Measurements from ENCODE around the gene C15orf62. TPM values are rescaled to one million over a fixed set of nuclear protein-coding genes. Genes with fewer than 3 reads are reported as not detected.

C15orf62 gene
- total RNA-seq, 4 donors from 2014 or later, result 0.28 to 0.55 TPM; not detected in 2

DNA sequence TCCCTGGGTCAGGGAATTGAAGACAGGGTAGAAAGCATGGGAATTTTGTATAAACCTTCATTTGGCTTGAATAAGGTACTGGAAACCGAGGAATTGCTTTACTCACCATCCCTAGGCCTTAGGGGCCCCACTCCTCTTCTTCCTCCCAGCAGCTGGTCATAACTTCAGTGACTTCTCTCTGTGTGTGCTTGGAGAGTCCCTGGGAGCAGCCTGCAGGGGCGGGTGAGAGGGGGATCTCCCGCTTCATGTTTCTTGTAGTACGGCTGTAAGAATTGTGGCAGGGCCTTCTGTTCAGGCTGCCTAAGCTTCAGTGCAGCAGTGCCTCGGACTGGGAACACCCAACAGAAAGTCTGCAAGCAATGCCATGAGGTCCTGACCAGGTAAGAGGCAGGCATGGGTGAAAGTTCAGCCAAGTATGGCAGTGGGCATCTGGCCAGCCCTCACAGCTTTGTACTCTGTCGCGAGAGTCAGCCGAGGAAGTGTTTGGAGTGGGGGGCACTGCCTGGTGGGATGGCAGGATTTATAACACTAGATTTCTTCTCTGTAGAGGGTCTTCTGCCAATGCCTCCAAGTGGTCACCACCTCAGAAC lies 39.2 kb downstream of the C15orf62 start:
- intact Hi-C loops (cut with DNase I; ENCODE audit: low total_unique reads), result no loop called here
- no peak overlapping the region for H3K4me3 ChIP-seq
- H3K27ac ChIP-seq, result no peak overlapping the region
- H3K9me3 ChIP-seq, result no peaks in the 10 kb centered on the region
- no peak for TF ChIP-seq POLR2A (IDR thresholded peaks at IDR 0.05)
- DNase-seq, result no peak
- no peaks in the 10 kb centered on the region for H3K27me3 ChIP-seq
- H3K36me3 ChIP-seq, result no peaks in the 10 kb centered on the region
- peaks cover 0 to 11% of the 10 kb centered on the region in 2 donors for H3K4me1 ChIP-seq

DNA sequence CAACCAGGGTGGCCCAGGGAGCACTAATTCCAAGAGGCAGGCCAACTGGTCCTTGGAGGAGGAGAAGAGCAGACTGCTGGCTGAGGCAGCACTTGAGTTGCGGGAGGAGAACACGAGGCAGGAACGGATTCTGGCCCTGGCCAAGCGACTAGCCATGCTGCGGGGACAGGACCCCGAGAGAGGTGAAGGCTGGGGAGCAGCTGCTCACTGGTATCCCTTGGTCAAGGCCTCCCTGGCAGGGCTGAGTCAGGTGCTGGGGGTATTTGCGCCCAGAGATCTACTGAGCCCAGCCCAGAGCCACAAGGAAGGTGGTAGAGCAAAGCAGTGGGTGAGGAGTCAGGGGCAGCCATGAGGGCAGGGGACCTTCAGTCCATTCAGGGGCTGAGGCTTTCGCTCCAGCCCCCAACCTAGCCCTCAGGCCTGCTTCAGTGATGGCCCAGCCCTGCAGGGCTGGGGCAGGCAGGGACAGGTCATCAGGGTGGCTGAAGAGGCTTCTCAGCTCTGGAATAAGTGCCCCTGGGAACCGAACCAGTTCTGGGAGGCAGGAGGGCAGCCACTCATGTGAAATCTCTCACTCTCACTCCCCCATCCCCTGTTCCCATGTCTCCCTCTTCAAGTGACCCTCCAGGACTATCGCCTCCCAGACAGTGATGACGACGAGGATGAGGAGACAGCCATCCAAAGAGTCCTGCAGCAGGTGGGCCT lies 43.1 kb downstream of the C15orf62 start:
- Histone ChIP-seq H3K36me3 (no peaks in the 10 kb centered on the region), H3K27ac (no peak overlapping the region)
- TF ChIP-seq, protein P1, sequence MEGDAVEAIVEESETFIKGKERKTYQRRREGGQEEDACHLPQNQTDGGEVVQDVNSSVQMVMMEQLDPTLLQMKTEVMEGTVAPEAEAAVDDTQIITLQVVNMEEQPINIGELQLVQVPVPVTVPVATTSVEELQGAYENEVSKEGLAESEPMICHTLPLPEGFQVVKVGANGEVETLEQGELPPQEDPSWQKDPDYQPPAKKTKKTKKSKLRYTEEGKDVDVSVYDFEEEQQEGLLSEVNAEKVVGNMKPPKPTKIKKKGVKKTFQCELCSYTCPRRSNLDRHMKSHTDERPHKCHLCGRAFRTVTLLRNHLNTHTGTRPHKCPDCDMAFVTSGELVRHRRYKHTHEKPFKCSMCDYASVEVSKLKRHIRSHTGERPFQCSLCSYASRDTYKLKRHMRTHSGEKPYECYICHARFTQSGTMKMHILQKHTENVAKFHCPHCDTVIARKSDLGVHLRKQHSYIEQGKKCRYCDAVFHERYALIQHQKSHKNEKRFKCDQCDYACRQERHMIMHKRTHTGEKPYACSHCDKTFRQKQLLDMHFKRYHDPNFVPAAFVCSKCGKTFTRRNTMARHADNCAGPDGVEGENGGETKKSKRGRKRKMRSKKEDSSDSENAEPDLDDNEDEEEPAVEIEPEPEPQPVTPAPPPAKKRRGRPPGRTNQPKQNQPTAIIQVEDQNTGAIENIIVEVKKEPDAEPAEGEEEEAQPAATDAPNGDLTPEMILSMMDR (IDR thresholded peaks at IDR 0.05), result no peak
- no peak for TF ChIP-seq POLR2A (IDR thresholded peaks at IDR 0.05)

DNA sequence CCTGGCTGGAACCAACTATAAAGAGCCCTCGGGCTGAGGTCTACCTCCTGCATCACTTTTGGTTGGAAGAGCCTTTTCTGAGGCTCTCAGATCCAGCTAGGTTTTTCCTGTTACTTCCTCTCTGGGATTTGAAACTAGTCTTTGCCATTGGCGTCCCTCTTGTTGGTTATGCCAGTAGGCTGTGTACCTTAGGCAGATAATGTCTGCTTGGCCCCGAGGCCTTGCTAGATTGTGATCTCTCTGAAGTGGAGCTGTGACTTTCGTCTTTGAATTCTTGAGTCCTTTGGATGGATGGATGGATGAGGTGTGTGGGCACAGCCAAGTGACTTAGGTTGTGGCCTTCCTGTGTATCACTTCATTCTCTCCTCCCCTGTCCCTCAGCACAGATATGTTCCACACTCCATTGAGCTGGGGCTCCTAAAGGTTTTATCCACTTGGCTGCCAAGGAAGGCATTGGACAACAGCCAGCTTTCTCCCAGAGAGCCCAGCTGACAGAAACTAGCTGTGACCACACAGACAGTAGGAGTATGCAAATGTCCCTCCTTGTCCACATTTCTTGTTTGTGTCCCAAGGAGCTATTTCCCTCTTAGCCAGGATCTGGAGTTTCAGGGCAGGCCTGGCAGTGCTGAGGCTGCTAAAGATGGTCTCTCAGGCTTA lies 45.4 kb downstream of the C15orf62 start:
- intact Hi-C loops (cut with DNase I; ENCODE audit: low total_unique reads), result no loop called here
- Histone ChIP-seq H3K27ac (no peak overlapping the region), H3K27me3 (no peaks in the 10 kb centered on the region), H3K36me3 (no peaks in the 10 kb centered on the region), H3K4me1 (no peaks in the 10 kb centered on the region), H3K4me3 (no peak overlapping the region), H3K9me3 (no peaks in the 10 kb centered on the region)
- TF ChIP-seq, protein P1 (IDR thresholded peaks at IDR 0.05), result no peak
- DNase-seq, result no peak

More for the DNA sequence above, 43.1 kb downstream of the C15orf62 start:
- Histone ChIP-seq H3K4me1 (peaks cover 0 to 5% of the 10 kb centered on the region in 2 donors), H3K27me3 (no peaks in the 10 kb centered on the region), H3K4me3 (no peak overlapping the region), H3K9me3 (no peaks in the 10 kb centered on the region)
- intact Hi-C loops (cut with DNase I; ENCODE audit: low total_unique reads), result no loop called here
- no peak for DNase-seq

DNA sequence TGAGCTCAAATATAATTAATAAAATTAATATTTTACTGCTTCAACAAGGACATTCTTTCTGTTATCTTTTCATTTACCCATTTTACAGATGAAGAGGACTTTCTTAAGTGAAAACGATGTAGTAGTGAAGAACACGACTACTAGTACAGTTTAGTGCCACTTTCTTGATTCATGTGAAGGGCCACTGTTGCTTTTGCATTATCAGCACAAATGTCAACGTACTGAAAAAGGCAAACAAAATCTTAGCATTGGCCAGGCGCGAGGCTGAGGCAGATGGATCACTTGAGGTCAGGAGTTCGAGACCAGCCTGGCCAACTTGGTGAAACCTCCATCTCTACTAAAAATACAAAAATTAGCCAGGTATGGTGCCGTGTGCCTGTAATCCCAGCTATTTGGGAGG lies 49.3 kb downstream of the C15orf62 start:
- intact Hi-C loops (cut with DNase I; ENCODE audit: low total_unique reads), result no loop called here
- TF ChIP-seq POLR2A (IDR thresholded peaks at IDR 0.05), result no peak
- no peaks in the 10 kb centered on the region for H3K4me1 ChIP-seq
- H3K27ac ChIP-seq, result no peak overlapping the region
- H3K36me3 ChIP-seq, result no peaks in the 10 kb centered on the region
- no peak for DNase-seq
- H3K4me3 ChIP-seq, result no peak overlapping the region
- H3K9me3 ChIP-seq, result no peaks in the 10 kb centered on the region
- H3K27me3 ChIP-seq, result no peaks in the 10 kb centered on the region

DNA sequence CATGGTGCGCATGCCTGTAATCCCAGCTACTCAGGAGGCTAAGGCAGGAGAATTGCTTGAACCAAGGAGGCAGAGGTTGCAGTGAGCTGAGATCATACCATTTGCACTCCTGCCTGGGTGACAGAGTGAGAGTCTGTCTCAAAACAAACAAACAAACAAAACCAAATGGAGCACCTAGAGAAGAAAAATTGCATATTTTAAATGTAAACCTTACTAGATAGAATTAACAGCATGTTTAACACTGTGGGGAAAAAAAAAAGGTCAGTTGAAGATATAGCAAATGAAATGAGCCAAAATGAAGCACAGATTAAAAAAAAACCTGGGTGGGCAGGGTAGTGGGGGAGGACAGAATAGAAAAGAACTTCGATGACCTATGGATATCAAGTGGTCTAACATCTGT lies 51.4 kb downstream of the C15orf62 start:
- H3K4me3 ChIP-seq, result no peak overlapping the region
- H3K36me3 ChIP-seq, result no peaks in the 10 kb centered on the region
- no peak for TF ChIP-seq POLR2A (IDR thresholded peaks at IDR 0.05)
- TF ChIP-seq, protein P1 (IDR thresholded peaks at IDR 0.05), result no peak
- DNase-seq, result no peak
- H3K27me3 ChIP-seq, result no peaks in the 10 kb centered on the region
- H3K27ac ChIP-seq, result no peak overlapping the region
- intact Hi-C loops (cut with DNase I; ENCODE audit: low total_unique reads), result no loop called here
- H3K4me1 ChIP-seq, result no peaks in the 10 kb centered on the region
- no peaks in the 10 kb centered on the region for H3K9me3 ChIP-seq

Small RNAs within 50 kb of the gene (small RNA-seq; reads per million reads assigned to genes)
- gene SUMO2P15, result not detected

Other genes with a start within 250 kb of the C15orf62 start
- 10 to 100 TPM; 18.2 to 39.3 (median 29.3) TPM for gene CCDC32, start 204.9 kb upstream of the C15orf62 start, total RNA-seq
- 10 to 100 TPM in 1 of 4 donors, 1 to 10 TPM in 1, under 1 TPM in 2; 0.29 to 18.6 (median 5.0) TPM for gene RPUSD2, start 200.7 kb upstream of the C15orf62 start, total RNA-seq
- gene KNL1, start 175.7 kb upstream of the C15orf62 start, total RNA-seq, result 10 to 100 TPM in 1 of 4 donors, under 1 TPM in 2, not detected in 1; 0.26 to 33.5 (median 0.55) TPM
- gene RAD51, start 74.8 kb upstream of the C15orf62 start, total RNA-seq, result 1 to 10 TPM in 2 of 4 donors, under 1 TPM in 1, not detected in 1; 0.51 to 7.7 (median 1.3) TPM
- gene RMDN3, start 14.7 kb upstream of the C15orf62 start, total RNA-seq, result 10 to 100 TPM in 2 of 4 donors, 1 to 10 TPM in 2; 6.4 to 27.0 (median 16.1) TPM
- 100 to 1,000 TPM in 1 of 4 donors, 10 to 100 TPM in 2, 1 to 10 TPM in 1; 6.2 to 113 (median 34.5) TPM for gene GCHFR, start 5.9 kb upstream of the C15orf62 start, total RNA-seq
- 10 to 100 TPM in 3 of 4 donors, 1 to 10 TPM in 1; 5.6 to 37.5 (median 15.2) TPM for gene ZFYVE19, start 37.1 kb downstream of the C15orf62 start, total RNA-seq
- 10 to 100 TPM in 3 of 4 donors, 1 to 10 TPM in 1; 6.1 to 79.4 (median 32.5) TPM for gene DNAJC17, start 37.5 kb downstream of the C15orf62 start, total RNA-seq
- not detected for gene PPP1R14D, start 58.7 kb downstream of the C15orf62 start, total RNA-seq
- gene SPINT1, start 74.1 kb downstream of the C15orf62 start, total RNA-seq, result 10 to 100 TPM in 1 of 4 donors, 1 to 10 TPM in 2, not detected in 1; 2.0 to 38.1 (median 2.3) TPM
- under 1 TPM in 1 of 4 donors, not detected in 3; 0.76 TPM for gene RHOV, start 104.3 kb downstream of the C15orf62 start, total RNA-seq
- 10 to 100 TPM in 2 of 4 donors, 1 to 10 TPM in 2; 3.8 to 33.3 (median 17.3) TPM for gene VPS18, start 124.5 kb downstream of the C15orf62 start, total RNA-seq
- 10 to 100 TPM; 18.2 to 31.1 (median 22.6) TPM for gene DLL4, start 159.4 kb downstream of the C15orf62 start, total RNA-seq
- gene CHAC1, start 183.5 kb downstream of the C15orf62 start, total RNA-seq, result 1 to 10 TPM in 2 of 4 donors, under 1 TPM in 1, not detected in 1; 0.35 to 1.8 (median 1.4) TPM